GM19099 (cell line): ENCODE measurements around the gene STX10.

Experiments
- POLR2A ChIP-seq: IDR thresholded peaks from 3 replicates; pipeline ENCODE4 v1.6.1; 2011; ENCODE audit warnings: low read depth; ENCODE audit not compliant: insufficient read length; ENCODE audit errors: extremely low read depth

The STX10 gene

DNA sequence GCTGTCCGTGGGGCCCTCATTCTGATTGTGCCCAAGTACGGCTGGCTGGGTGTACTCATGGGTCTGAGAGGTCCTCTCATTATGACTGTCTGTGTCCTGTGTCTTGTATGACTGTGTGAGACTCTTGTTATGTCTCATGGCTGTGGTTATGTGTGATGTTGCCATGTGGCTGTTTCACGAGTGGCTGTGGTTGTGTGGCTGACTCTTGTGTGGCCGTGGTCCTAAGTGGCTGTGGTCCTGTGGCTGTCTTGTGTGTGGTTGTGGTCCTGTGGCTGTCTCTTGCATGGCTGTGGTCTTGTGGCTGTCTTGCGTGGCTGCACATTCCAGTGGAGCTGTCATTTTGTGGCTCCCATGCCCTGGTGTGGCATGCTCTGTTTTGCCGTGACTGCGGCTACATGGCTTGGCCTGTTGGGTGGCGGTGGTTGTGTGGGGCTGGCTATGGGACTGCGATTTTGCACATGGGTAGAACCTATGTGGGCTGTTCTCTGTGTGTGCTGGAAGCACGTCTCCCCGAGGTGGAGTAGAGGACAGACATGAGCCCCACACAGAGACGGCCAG is 50.1 kb downstream of the STX10 start:
- no peak for TF ChIP-seq POLR2A

DNA sequence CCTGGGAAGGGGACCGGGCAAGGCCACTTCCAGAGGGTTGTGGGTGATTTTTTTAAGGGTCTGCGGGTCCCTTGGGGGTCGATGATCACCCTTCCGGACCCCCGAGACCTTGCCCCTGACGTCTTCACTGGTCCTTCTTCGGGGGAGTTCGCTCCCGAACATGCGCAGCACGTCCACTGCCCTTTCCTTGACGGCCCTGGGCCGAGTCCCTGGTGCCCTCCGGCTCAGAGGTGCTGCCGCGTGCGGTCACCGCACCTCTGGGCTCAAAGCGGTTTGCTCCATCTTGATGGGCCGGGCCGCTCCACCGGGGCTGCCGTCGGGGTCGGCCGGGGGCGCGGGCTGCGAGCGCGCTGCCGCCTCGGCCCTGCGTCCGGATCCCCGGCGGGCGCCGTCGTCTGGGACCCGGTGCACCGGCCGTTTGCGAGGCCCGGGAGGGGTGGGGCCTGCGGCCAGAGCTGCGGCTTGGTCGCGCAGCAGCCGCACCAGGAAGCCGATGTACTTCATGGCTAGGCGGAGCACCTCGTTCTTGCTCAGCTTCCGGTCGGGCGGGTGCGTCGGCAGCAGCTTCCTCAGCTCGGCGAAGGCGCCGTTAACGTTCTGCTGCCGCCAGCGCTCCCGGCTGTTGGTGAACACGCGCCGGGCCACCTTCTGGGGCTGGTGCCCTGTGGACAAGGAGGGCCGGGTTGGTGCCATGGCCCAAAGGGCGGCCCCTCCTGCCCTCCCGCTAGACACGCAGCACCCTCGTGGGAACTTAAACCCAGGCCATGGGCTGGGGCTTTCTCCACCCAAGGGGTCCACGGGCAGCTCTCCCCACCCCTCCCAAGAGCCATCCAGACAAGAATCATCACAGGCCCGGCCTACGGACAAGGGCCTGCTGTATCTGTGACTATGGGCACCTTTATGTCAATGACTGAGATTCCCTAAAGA is 50.8 kb downstream of the STX10 start:
- peak; percentile 60 for TF ChIP-seq POLR2A

DNA sequence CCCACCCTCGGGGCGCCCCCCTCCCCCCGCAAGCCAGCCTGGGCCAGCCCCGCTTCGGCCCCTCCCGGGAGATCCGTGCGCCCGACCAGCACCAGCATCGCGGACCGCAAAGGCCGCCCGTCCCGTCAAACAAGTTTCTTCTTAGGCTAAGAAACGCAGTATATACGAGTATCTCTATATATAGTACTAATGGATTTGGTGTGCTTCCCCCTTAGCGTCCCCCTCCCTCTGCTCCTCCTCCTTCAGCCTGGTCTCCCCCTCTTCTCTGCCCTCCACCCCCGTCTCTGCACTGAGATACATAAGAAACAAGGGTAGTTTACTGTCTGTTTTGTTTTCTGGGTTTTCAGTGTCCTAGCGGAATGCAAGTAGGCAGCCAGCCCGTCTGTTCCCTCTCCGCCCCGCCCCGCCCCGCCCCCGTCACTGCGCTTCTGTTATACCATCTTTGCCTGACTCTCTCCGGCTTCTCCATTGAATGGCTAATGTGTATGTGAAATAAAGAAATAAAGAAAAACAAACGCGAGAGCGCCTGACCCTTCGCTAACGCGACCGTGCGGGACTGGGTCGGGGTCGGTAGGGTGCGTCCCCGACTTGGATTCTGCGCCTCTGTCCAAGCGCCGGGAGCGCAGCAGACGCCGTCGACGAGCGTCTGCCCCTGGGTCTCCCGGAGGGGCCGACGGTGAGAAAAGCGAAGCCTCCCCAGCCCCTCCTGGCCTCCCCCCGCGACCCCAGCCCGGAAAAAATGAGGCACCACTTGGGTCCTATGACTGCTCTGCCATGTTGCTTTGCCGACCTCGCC is 51.7 kb downstream of the STX10 start:
- no peak for TF ChIP-seq POLR2A

DNA sequence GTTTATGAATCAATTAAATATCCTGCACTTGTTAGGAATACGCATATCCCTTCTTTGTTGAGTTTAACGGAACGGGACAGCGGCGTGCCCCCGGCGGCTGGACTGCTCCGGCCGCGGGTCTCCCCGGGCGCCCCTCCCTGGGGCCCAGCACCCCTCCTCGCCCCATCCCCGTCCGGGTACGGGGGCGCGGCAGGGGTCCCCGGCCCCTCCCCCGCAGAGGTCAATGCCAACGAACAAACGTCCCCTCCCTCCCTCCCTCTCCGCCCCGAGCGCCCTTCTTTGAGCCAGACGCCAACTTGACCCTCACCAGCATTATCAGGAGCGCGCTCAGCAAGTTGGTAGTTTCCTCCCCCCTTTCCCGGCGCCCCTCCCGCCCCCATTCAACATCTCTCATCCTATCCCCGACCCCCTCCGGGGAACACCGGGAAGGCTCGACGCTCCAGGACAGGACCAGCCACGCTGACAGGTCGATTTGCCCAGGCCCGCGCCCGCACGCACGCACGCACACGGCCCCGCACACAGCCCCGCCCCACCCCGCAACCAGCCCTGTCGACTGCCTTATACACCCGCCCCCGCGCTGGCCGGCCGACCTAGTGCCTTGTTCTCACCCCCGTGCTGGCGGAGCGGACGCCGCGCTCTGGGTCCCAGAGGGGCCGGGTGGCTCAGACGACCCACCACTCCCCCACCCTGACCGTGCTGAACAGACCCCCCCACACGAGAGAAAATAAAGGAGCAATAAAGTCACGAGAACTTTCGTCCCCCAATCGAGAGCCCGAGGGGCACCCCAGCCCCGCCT is 52.5 kb downstream of the STX10 start:
- TF ChIP-seq POLR2A = no peak

DNA sequence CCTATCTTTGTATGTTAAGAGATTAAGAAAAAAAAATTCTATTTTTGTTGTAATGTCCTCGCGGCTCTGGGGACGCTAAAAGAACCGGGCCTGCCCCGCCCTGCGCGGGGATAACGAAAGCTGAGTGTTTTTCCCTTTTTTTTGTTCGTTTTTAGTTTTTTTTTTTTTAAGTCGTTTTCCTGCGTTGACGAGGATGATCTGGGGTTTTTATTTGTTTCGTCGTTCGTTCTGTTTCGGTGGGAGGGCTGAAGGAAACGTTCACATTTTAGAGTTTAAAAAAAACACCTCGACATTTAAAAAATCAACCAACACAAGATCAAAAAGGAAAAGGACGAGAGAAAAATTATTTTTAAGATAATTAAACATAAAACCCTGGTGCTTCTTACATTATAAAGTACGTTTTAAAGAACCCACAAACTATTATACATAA is 53.1 kb downstream of the STX10 start:
- no peak for TF ChIP-seq POLR2A

DNA sequence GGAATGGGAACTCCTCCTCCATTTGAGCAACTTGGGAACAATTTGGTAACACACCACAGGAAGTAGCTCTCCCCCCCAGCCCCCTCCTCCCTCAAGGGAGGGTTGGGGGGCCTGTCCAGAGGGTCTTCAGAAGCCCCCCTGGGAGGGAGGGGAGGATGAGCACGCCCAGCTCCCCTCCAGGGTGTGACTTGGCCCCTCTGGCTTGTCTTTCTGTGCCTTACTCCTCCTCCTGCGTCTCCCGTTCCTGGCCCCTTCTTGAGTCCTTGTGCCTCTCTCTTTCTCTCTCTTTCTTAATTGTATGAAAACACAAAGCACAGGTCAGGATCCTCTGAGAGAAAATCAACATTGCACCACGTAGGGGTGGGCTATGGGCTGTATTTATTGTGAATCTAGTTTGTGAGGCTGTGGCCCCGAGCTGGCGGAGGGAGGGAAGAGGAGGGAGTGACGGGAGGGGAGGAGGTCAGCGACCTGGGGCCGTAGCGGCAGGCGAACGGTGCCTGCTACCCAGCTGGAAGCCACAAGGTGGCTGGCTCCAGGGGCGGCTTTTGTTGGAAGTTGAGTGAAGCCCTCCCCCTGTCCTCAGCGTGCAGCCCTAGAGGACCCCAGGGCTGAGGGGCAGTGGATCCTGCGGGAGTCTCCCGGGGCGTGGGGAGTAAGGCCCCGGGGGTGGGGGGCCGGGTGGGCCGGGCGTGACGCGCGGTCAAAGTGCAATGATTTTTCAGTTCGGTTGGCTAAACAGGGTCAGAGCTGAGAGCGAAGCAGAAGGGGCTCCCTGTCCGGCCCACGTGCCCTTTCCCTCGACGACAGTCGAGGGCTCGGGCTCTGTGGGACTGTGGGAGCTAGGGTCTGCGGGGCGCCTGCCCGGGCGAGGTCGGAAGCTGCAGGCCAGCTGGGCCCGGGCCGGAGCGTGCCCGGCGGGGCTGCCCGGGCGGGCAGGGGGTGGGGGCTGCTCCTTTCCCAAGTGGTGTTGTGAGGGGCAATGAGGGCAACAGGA is 53.9 kb downstream of the STX10 start:
- TF ChIP-seq POLR2A = no peak

DNA sequence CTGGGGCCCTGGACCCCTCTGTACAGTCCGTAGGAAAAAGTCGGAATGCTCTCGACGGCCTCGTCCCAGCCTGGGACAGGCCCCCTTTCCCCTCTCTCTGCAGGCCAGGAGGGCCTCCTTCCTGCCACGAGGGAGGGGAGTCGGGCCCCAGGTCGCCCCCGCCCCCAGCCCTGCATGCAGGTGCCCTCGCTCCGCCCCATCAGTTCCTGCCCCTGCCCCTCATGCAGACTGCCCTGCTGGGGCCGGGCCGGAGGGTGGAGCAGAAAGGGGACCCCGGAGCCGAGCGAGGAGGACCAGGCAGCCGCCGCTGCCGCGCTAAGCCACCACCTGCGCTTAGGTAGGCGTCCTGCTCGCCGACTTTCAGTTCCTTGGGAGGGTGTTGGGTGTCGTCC is 54.8 kb downstream of the STX10 start:
- no peak for TF ChIP-seq POLR2A

DNA sequence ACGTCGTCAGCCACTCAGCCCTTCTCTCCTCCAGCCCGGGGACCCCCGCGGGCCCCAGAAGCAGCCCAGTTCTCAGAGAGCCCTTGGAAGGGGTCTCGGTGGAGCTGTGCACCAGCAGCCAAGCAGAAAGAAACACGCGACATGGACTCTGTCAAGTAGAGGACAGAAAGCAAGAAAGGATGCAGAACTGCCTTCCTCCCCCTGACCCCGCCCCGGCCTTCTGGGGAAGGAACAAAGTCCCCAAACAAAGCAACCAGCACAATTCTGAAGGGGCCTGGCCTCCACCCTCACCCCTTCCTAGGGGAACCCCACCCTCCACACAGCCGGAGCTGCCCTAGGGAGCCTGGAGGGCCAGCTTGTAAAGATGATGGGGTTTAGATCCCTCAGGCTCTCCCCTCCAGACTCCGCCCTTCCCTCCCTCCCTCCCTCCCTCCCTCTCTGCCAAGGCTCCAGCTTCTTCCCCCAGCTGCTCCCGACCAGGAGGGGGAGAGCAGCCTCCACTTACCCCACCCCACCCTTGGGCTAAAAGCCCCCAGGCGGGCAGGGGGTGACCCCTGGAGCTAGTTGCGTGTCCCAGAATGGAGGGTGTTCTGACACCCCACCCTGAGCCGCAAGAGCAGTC is 55.3 kb downstream of the STX10 start:
- TF ChIP-seq POLR2A = no peak

DNA sequence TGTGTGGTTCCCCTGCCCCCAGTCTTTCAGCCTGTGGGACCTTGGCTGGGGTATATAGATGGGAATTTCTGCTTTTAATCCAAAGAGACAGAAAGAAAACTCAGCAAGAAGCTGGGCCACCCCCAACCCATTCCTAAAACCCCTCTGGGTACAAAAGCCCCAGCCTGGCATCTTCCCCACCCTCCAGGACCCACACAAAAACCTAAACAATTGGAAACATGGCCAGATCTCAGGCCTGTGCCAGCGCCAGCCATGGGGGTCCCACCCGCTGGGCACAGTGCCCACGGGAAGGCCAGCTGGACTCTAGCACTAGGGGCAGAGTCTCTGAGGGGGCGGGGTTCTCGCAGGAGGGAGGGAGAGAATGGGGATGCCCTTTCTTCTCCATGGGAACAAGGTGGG is 56.1 kb downstream of the STX10 start:
- TF ChIP-seq POLR2A = no peak
